Fibroblast of skin of left biceps (primary cell): ENCODE results near the gene CYS1.
"Not testable (repeated sequence)": the region's sequence is repeated elsewhere in the genome, so short reads cannot be mapped to it uniquely, and the experiment has no call there.

Experiments
- DNase-seq, 2 experiments: peaks; one replicate each; pipeline ENCODE4 v3.0.0-alpha.2; 2013; ENCODE audit warnings: low read depth in 2 of 2

Gene CYS1

GRCh38 chr2:10012963-10013461, 67.2 kb downstream of the CYS1 start:
- no peak for DNase-seq

DNA sequence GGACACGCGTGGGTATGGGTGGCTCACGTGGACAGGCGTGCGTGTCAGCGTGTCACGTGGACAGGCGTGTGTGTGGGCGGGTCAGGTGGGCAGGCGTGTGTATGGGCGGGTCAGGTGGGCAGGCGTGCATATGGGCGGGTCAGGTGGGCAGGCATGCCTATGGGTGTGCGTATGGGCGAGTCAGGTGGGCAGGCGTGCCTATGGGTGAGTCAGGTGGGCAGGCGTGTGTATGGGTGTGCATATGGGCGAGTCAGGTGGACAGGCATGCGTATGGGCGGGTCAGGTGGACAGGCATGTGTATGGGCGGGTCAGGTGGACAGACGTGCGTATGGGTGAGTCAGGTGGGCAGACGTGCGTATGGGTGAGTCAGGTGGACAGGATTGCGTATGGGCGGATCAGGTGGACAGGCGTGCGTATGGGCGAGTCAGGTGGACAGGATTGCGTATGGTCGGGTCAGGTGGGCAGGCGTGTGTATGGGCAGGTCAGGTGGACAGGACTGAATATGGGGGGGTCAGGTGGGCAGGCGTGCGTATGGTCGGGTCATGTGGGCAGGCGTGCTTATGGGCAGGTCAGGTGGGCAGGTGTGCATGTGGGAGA, 67.7 kb downstream of the CYS1 start:
- DNase-seq = not testable (repeated sequence)

GRCh38 chr2:10011606-10012325, 68.4 kb downstream of the CYS1 start:
- not testable (repeated sequence) for DNase-seq

- not testable (repeated sequence) for DNase-seq
Observed at GRCh38 chr2:10010861-10011605, 69.2 kb downstream of the CYS1 start.

GRCh38 chr2:10009811-10010781, 70.1 kb downstream of the CYS1 start:
- no peak for DNase-seq

- DNase-seq = no peak
Observed at GRCh38 chr2:10009271-10009810, 70.9 kb downstream of the CYS1 start.

DNA sequence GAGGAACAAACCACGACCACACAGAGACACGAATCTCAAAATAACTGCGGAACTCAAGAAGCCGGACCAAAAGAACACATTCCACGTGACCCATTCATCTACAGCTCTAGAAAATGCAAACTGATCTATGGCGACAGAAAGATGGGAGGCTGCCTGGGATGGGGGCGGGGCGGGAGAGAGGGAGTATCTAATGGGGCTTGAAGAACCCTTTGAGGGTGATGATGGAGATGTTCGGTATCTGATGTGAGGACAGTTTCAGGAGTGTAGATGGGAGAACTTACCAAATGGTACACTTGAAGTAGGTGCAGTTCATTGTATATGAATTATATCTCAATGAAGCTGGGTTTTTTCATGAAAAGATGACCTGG, 71.4 kb downstream of the CYS1 start:
- DNase-seq = no peak

GRCh38 chr2:10007921-10008808, 72.0 kb downstream of the CYS1 start:
- DNase-seq = no peak

DNA sequence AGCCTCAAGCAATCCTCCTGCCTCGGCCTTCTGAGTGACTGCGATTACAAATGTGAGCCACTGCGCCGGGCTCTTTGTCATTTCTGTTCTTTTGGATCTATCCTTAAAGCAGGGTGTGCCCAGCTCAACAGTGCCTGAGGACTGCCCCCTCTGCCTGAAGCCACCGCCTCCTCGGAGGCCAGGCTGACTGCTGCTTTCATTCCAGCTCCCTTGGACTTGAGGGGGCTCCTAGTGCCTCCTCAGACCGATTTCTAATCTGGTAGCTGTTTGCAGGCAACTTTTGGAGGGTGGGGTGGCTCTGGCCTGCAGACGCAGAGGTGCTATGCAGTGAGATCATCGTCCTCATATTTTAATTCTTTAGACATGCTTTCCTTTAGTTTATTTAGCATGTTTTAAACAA, 72.8 kb downstream of the CYS1 start:
- no peak for DNase-seq
